HG02571 (cell line): ENCODE results near the gene COL12A1.

Source experiments
- ATAC-seq: cut with Tn5 transposase; IDR thresholded peaks from one replicate; pipeline ENCODE4 v1.9.1; 2021; ENCODE audit warnings: mild to moderate bottlenecking, moderate library complexity; ENCODE audit not compliant: unreplicated experiment

The COL12A1 gene

GRCh38 chr6:75052491-75052890 lies 153.4 kb downstream of the COL12A1 start:
- no peak for ATAC-seq

DNA sequence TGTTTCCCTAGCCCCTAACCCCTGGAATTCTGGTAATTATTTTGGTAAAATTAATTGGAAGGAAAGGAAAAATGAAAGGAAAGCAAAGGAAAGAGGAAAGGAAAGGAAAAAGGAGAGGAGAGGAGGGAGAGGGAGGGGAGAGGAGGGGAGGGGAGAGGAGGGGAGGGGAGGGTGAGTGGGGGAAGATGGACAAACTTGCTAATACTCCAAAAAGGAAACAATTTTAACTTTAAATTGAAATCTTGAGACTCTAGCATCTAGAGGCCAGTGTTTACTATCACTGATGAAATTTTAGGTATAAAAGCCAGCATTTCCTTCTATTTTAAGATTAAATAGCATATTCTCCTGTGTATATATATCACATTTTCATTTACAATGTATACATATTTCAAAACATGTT lies 156.5 kb downstream of the COL12A1 start:
- no peak for ATAC-seq

DNA sequence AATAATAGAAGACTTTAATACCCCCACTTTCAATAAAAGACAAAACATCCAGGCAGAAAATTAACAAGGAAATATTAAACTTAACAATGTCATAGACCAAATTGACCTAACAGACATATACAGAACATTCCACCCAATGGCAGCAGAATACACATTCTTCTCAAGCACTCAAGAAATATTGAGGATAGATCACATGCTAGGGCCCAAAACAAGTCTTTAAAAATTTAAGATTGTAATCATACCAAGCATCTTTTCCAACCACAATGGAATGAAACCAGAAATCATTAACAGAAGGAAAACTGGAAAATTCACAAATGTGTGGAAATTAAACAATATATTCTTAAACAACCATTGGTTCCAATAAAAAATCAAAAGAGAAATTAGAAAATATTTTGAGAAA lies 161.0 kb downstream of the COL12A1 start:
- ATAC-seq: no peak

DNA sequence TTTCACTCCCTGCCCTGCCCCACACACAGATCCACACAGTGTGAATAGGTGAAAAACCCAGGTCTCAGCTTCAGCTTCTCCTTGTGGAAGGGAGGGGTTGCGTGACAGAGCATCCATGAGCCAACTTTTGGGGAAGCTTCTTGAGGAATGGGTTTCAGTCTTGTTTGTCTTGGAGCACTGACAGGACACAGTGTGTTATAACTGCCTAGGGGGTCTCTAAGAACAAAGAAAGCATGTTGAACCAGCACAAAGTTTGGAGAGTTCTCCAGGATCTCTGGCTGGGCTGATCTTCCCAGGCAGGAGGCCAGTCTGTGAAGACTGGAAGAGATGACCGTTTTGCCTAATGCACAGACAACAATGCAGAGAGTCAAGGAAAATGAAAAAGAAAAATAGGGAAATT lies 164.5 kb downstream of the COL12A1 start:
- no peak for ATAC-seq
